Measurements from ENCODE around the gene STRADB.
"Not testable (repeated sequence)": the region's sequence is repeated elsewhere in the genome, so short reads cannot be mapped to it uniquely, and the experiment has no call there.

Gene STRADB

GRCh38 chr2:201425952-201426351, 25.6 kb upstream of the STRADB start:
- Histone ChIP-seq H3K4me3 (ENCODE audit: low read depth, low read length) (no peak overlapping the region), H3K36me3 (peaks cover 11% of the 10 kb centered on the region), H3K9me3 (ENCODE audit: severe bottlenecking) (peaks cover 10% of the 10 kb centered on the region), H3K27ac (no peak overlapping the region), H3K27me3 (ENCODE audit: insufficient read depth, low read depth, severe bottlenecking) (no peaks in the 10 kb centered on the region)
- TF ChIP-seq, protein P1, sequence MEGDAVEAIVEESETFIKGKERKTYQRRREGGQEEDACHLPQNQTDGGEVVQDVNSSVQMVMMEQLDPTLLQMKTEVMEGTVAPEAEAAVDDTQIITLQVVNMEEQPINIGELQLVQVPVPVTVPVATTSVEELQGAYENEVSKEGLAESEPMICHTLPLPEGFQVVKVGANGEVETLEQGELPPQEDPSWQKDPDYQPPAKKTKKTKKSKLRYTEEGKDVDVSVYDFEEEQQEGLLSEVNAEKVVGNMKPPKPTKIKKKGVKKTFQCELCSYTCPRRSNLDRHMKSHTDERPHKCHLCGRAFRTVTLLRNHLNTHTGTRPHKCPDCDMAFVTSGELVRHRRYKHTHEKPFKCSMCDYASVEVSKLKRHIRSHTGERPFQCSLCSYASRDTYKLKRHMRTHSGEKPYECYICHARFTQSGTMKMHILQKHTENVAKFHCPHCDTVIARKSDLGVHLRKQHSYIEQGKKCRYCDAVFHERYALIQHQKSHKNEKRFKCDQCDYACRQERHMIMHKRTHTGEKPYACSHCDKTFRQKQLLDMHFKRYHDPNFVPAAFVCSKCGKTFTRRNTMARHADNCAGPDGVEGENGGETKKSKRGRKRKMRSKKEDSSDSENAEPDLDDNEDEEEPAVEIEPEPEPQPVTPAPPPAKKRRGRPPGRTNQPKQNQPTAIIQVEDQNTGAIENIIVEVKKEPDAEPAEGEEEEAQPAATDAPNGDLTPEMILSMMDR (IDR thresholded peaks at IDR 0.05; ENCODE audit: low read depth, low read length): no peak
- DNase-seq: no peak

DNA sequence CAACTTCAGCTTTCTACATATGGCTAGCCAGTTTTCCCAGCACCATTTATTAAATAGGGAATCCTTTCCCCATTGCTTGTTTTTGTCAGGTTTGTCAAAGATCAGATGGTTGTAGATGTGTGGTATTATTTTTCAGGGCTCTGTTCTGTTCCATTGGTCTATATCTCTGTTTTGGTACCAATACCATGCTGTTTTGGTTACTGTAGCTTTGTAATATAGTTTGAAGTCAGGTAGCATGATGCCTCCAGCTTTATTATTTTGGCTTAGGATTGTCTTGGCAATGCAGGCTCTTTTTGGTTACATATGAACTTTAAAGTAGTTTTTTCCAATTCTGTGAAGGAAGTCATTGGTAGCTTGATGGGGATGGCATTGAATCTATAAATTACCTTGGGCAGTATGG, 23.2 kb upstream of the STRADB start:
- H3K27me3 ChIP-seq (ENCODE audit: insufficient read depth, low read depth, severe bottlenecking); DNase-seq; H3K4me3 ChIP-seq (ENCODE audit: low read depth, low read length); H3K27ac ChIP-seq; H3K9me3 ChIP-seq (ENCODE audit: severe bottlenecking): not testable (repeated sequence)
- H3K36me3 ChIP-seq: peaks cover 16% of the 10 kb centered on the region

DNA sequence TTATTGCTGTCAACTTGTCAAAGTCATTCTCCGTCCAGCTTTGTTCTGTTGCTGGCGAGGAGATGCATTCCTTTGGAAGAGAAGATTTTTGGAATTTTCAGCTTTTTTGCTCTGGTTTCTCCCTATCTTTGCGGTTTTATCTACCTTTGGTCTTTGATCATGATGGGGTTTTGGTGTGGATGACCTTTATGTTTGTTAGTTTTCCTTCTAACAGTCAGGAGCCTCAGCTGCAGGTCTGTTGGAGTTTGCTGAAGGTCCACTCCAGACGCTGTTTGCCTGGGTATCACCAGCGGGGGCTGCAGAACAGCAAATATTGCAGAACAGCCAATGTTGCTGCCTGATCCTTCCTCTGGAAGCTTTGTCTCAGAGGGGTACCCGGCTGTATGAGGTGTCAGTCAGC, 21.7 kb upstream of the STRADB start:
- not testable (repeated sequence) for H3K27me3 ChIP-seq (ENCODE audit: insufficient read depth, low read depth, severe bottlenecking); H3K9me3 ChIP-seq (ENCODE audit: severe bottlenecking); H3K27ac ChIP-seq; H3K4me3 ChIP-seq (ENCODE audit: low read depth, low read length); DNase-seq
- H3K36me3 ChIP-seq: peaks cover 18% of the 10 kb centered on the region

DNA sequence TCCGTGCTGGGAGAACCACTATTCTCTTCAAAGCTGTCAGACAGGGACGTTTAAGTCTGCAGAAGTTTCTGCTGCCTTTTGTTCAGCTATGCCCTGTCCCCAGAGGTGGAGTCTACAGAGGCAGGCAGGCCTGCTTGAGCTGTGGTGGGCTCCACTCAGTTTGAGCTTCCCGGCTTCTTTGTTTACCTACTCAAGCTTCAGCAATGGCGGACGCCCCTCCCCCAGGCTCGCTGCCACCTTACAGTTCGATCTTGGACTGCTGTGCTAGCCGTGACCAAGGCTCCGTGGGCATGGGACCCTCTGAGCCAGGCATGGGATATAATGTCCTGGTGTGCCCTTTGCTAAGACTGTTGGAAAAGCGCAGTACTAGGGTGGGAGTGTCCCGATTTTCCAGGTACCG, 21.2 kb upstream of the STRADB start:
- not testable (repeated sequence) for H3K27me3 ChIP-seq (ENCODE audit: insufficient read depth, low read depth, severe bottlenecking); H3K27ac ChIP-seq; DNase-seq; H3K4me3 ChIP-seq (ENCODE audit: low read depth, low read length); H3K9me3 ChIP-seq (ENCODE audit: severe bottlenecking)
- peaks cover 18% of the 10 kb centered on the region for H3K36me3 ChIP-seq

DNA sequence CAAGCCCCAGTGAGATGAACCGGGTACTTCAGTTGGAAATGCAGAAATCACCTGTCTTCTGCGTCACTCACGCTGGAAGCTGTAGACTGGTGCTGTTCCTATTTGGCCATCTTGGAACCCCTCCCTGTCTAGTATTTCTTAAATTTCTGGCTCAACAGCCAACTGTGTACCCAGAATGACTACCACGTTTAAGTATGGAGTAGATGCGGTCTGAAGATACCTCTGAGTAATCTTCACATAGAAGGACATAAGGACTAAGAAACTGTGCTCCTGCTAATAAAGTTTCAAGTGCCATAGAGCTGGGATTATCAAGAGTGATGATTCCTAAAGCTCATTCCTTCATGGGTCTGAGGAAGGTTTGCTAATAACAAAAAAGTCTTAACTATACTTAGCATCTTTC, 20.7 kb upstream of the STRADB start:
- no peak overlapping the region for H3K4me3 ChIP-seq (ENCODE audit: low read depth, low read length)
- TF ChIP-seq, protein P1 (IDR thresholded peaks at IDR 0.05; ENCODE audit: low read depth, low read length): no peak
- no peak overlapping the region for H3K27ac ChIP-seq
- peaks cover 18% of the 10 kb centered on the region for H3K36me3 ChIP-seq
- no peak for DNase-seq
- H3K9me3 ChIP-seq (ENCODE audit: severe bottlenecking): peaks cover 10% of the 10 kb centered on the region
- H3K27me3 ChIP-seq (ENCODE audit: insufficient read depth, low read depth, severe bottlenecking): no peaks in the 10 kb centered on the region

DNA sequence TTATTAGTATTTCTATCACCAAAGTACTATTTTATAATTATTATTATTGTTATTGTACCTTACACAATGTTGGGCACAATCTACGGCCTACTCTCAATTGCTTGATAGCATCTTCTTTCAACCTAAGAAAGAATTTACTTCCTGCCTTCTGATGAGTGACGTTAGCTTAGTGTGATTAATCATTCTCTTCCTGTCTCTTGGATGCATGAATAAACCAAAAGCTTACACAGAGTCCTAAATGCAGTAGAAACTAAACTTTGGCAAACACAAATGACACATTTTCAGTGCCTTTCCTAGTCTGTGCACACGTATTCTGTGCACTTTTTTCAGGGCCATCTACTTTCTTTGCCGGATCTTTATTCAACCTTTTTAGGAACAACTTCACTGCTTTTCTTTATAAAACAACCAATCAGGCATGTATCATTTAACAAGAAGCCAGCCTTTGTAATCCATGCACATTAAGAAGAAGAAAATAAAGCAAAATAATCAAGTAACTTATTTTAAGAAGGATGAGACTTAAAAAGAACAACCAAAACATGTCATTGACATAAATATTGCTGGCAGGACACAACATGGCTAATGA, 19.4 kb upstream of the STRADB start:
- Histone ChIP-seq H3K9me3 (ENCODE audit: severe bottlenecking) (peaks cover 10% of the 10 kb centered on the region), H3K36me3 (peaks cover 18% of the 10 kb centered on the region), H3K27me3 (ENCODE audit: insufficient read depth, low read depth, severe bottlenecking) (no peaks in the 10 kb centered on the region), H3K4me3 (ENCODE audit: low read depth, low read length) (no peak overlapping the region), H3K27ac (no peak overlapping the region)
- TF ChIP-seq, protein P1 (IDR thresholded peaks at IDR 0.05; ENCODE audit: low read depth, low read length): no peak
- no peak for DNase-seq

DNA sequence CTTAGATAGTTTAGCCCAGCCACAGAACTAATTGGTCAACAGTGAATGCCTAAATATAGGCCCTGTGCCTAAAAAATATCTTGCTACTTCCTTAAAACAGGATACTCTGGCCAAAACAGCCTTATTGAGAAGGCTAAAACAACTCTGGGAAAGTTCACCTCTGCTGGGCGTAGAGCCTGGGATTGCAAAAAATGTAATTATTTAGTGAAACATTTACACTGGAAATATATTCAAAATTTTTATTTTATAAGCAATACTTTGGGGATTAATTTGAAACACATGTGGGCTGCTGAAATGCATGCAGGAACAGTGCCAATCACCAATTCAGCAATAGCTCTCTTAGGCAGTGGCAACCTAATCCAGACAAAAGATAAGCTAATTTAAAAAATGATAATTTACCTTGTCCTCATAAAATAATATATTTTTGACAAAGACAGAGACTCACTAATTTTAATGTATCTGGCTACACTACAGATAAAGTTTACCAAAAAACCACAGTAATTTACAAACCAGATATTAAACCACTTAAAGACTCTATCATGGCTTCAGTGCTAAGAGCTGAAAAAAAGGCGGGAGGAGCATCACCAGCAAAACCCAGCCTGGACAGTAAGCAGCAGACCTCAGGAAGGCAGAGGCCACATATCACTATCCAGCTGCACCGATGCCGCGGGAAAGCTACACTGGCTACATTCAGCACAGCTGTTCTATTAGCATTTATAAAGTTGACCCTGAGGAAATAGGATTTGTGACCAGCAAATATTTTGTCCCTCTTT, 18.7 kb upstream of the STRADB start:
- TF ChIP-seq, protein P1 (IDR thresholded peaks at IDR 0.05; ENCODE audit: low read depth, low read length): no peak
- Histone ChIP-seq H3K27ac (no peak overlapping the region), H3K36me3 (peaks cover 18% of the 10 kb centered on the region)

More for the DNA sequence above, 18.7 kb upstream of the STRADB start:
- H3K4me3 ChIP-seq (ENCODE audit: low read depth, low read length): no peak overlapping the region
- no peak for DNase-seq
- H3K9me3 ChIP-seq (ENCODE audit: severe bottlenecking): peaks cover 10% of the 10 kb centered on the region
- H3K27me3 ChIP-seq (ENCODE audit: insufficient read depth, low read depth, severe bottlenecking): no peaks in the 10 kb centered on the region

Data from WERI-Rb-1 (cell line).